K562 (cell line): ENCODE results near the gene ELMO3. TPM values are rescaled to one million over a fixed set of nuclear protein-coding genes. Genes with fewer than 3 reads are reported as not detected.

Experiments used
- ATAC-seq: fragments of 200-7000 bp; cut with Tn5 transposase; 3 replicates; pipeline ENCODE4 v1.9.1; 2020; ENCODE audit warnings: moderate library complexity
- BruUV-seq: library from RNA; stranded (reverse); fragments of 400-500 nt; replicated peaks from 2 replicates; lab custom pipeline; 2021; lab: Mats Ljungman, UMichigan
- CTCF ChIA-PET: fragments of 300-600 bp; formaldehyde crosslinking; extraction: SDS; loops from one replicate; lab custom pipeline; 2021; ENCODE audit warnings: low intra/inter-chr PET ratio; lab: Yijun Ruan, JAX
- POLR2A ChIA-PET: fragments of 300-600, 350-650 bp; sonication (Branson Sonifier 250); formaldehyde crosslinking; extraction: SDS; loops from one replicate; lab custom pipeline; 2021; ENCODE audit warnings: antibody characterized with exemption, inconsistent platforms; lab: Yijun Ruan, JAX
- DNase-seq, 4 experiments: peaks; one replicate each; pipeline versions ENCODE4 v3.0.0 to v3.0.0-alpha.2; 2011 to 2018; ENCODE audit warnings: low spot score in 3 of 4, mixed read lengths in 3 of 4; ENCODE audit errors: extremely low read depth in 1 of 4
- FAIRE-seq: peaks from 2 replicates; lab custom pipeline; 2011; peaks lifted over from hg19 to GRCh38; lab: Jason Lieb, UNC
- H2AFZ ChIP-seq: 2 replicates; pipeline ENCODE4 v1.6.0; 2011; ENCODE audit warnings: low read depth, low read length, control low read depth, inconsistent platforms
- H3K27ac ChIP-seq: fragments of 200-600 bp; 3 replicates; pipeline ENCODE4 v1.8.0; 2011; ENCODE audit warnings: low read depth, mild to moderate bottlenecking, control low read depth, inconsistent platforms, low read length, moderate library complexity, mixed read lengths; ENCODE audit errors: extremely low read depth
- H3K27me3 ChIP-seq, 2 experiments: fragments of 300-600 bp in 1 of 2; 2 replicates in 1 of 2; 3 replicates in 1 of 2; pipeline versions ENCODE4 v1.6.0 to v1.8.0; 2011; ENCODE audit warnings: inconsistent platforms in 2 of 2, low read length in 2 of 2, mild to moderate bottlenecking in 1 of 2, mixed read lengths in 1 of 2, moderate library complexity in 1 of 2; ENCODE audit not compliant: control insufficient read depth in 2 of 2, insufficient read depth in 2 of 2
- H3K36me3 ChIP-seq: fragments of 300-600 bp; 3 replicates; pipeline ENCODE4 v1.8.0; 2011; ENCODE audit warnings: mild to moderate bottlenecking, low read length, inconsistent platforms; ENCODE audit not compliant: control insufficient read depth, insufficient read depth
- H3K4me1 ChIP-seq, 2 experiments: fragments of 200-600 bp in 1 of 2; replicated peaks in 1 of 2; 2 replicates in 1 of 2; 3 replicates in 1 of 2; pipeline versions ENCODE4 v1.5.1 to v1.8.0; 2011; ENCODE audit warnings: inconsistent platforms in 2 of 2, low read length in 2 of 2, mild to moderate bottlenecking in 1 of 2, mixed read lengths in 1 of 2, moderate library complexity in 1 of 2; ENCODE audit not compliant: control insufficient read depth in 2 of 2, insufficient read depth in 2 of 2
- H3K4me2 ChIP-seq: 2 replicates; pipeline ENCODE4 v1.6.1; 2011; ENCODE audit warnings: low read length, control low read depth, inconsistent platforms, mixed read lengths; ENCODE audit not compliant: insufficient read depth
- H3K4me3 ChIP-seq: fragments of 200-600 bp; sonication (generic), shearing (Covaris generic); 2 replicates; pipeline ENCODE4 v1.5.1; 2016; ENCODE audit warnings: control low read depth, inconsistent platforms
- H3K79me2 ChIP-seq: fragments of 200-600 bp; 3 replicates; pipeline ENCODE4 v1.8.0; 2011; ENCODE audit warnings: low read length, inconsistent platforms; ENCODE audit not compliant: control insufficient read depth, insufficient read depth
- H3K9ac ChIP-seq, 2 experiments: 2 replicates each; pipeline versions ENCODE4 v1.6.0 to v1.6.1; 2011; ENCODE audit warnings: low read depth in 2 of 2, low read length in 2 of 2, control low read depth in 1 of 2, inconsistent platforms in 1 of 2, mild to moderate bottlenecking in 1 of 2, mixed read lengths in 1 of 2; ENCODE audit not compliant: insufficient read depth in 1 of 2
- H3K9me1 ChIP-seq: one replicate; pipeline ENCODE4 v1.6.0; 2011; ENCODE audit warnings: inconsistent platforms, mild to moderate bottlenecking, low read length, moderate library complexity; ENCODE audit not compliant: control insufficient read depth, insufficient read depth
- H3K9me3 ChIP-seq: replicated peaks from 2 replicates; pipeline ENCODE4 v1.5.1; 2011; ENCODE audit warnings: low read depth, low read length, inconsistent platforms; ENCODE audit not compliant: control insufficient read depth, insufficient read depth
- H4K20me1 ChIP-seq: replicated peaks from 2 replicates; pipeline ENCODE4 v1.6.1; 2011; ENCODE audit warnings: low read length, inconsistent platforms, mixed read lengths; ENCODE audit not compliant: control insufficient read depth, insufficient read depth
- GMEB1 ChIP-seq: fragments of 250-450 bp; sonication (Bioruptor Pico); IDR thresholded peaks from 2 replicates; pipeline ENCODE4 v1.4.0; 2020; ENCODE audit warnings: mild to moderate bottlenecking
- RBFOX2 ChIP-seq: fragments of 200-400 bp; formaldehyde crosslinking; IDR thresholded peaks from 2 replicates; pipeline ENCODE4 v1.6.1; 2017; ENCODE audit warnings: low read depth, mild to moderate bottlenecking, low read length, moderate library complexity
- ZNF449 ChIP-seq: fragments of 250-450 bp; sonication (Bioruptor Pico); IDR thresholded peaks from 2 replicates; pipeline ENCODE4 v1.8.0; 2022; ENCODE audit warnings: moderate library complexity, mild to moderate bottlenecking, inconsistent platforms
- WGBS: fragments of 100-300 bp; shearing (Covaris generic); methylation state at CpG from one replicate; pipeline ENCODE4 v1.1.6; 2016; ENCODE audit warnings: low coverage, mixed read lengths; ENCODE audit not compliant: insufficient coverage; ENCODE audit errors: missing lambda C conversion rate; 5-methylcytosine and 5-hydroxymethylcytosine counted together
- in situ Hi-C: fragments of 300-500 bp; cut with MboI; formaldehyde crosslinking; loops from 4 replicates; pipeline ENCODE4 v1.15.0; 2018; ENCODE audit warnings: inconsistent platforms, mixed read lengths
- intact Hi-C: fragments of 100-400 bp; cut with micrococcal nuclease; formaldehyde crosslinking; loops from 2 replicates; pipeline ENCODE4 v1.14.2; 2022
- polyA plus RNA-seq, 8 experiments: library from polyadenylated mRNA; depleted of rRNA in 4 of 8; stranded (reverse) in 5 of 8; unstranded in 3 of 8; fragments of >200 nt; fragmentation: Nextera tagmentation in 2 of 8; fragmentation: Illumina TruSeq in 1 of 8; extraction: Ambion mirVana in 2 of 8; extraction: Trizol in 1 of 8; gene quantifications; 2 replicates each; pipeline versions ENCODE4 v1.2.1 to v1.2.3, GENCODE V29; 2011 to 2014; ENCODE audit warnings: inconsistent platforms in 1 of 8, missing spikeins in 1 of 8
- total RNA-seq, 7 experiments: library from RNA; depleted of rRNA in 6 of 7; stranded (reverse); fragments of >200 nt in 6 of 7; fragmentation: Illumina TruSeq in 2 of 7; extraction: Trizol in 2 of 7; gene quantifications; 2 replicates each; pipeline versions ENCODE4 v1.2.1 to v1.2.3, GENCODE V29; 2011 to 2021; ENCODE audit warnings: low replicate concordance in 1 of 7

The ELMO3 gene
- total and polyA plus RNA-seq, 9 of the 15 experiments (the other 6 are each of a cell fraction or from before 2014, with no cell fraction given): 0.04 to 5.1 (median 1.5) TPM

GRCh38 chr16:67201411-67202345, 2.7 kb downstream of the ELMO3 start (continued):
- TF ChIP-seq ZNF449 (CRISPR knock-in tag): no peak

GRCh38 chr16:67202426-67202825, 3.5 kb downstream of the ELMO3 start:
- POLR2A ChIA-PET: interaction anchor here (1.0 to 2.2 kb wide), 2 partner anchors 19 to 21 kb away, joined by 3 to 6 read pairs; partner anchors contain the start of gene MATCAP1
- no peaks in the 10 kb centered on the region for H3K9me3 ChIP-seq
- H3K27me3 ChIP-seq: no peaks in the 10 kb centered on the region
- no peaks in the 10 kb centered on the region; the same call in 1 of the 2 replicates for H4K20me1 ChIP-seq
- no peak overlapping the region; a peak in 1 of 4 replicates for H3K9ac ChIP-seq
- WGBS: 92% methylated on average over 12 of the region's 12 CpGs
- ATAC-seq: no peak
- intact Hi-C loops (no loop called here), in situ Hi-C loops (no loop called here)
- CTCF ChIA-PET: no interaction called here
- DNase-seq: no peak
- no peak overlapping the region for H3K4me2 ChIP-seq
- peaks cover 68% of the 10 kb centered on the region; the same call in 2 of the 3 replicates for H3K36me3 ChIP-seq
- H3K27ac ChIP-seq: no peak overlapping the region
- peaks cover 2% of the 10 kb centered on the region for H3K9me1 ChIP-seq
- H2AFZ ChIP-seq: no peak overlapping the region
- no peak for FAIRE-seq
- no TSS peak for BruUV-seq
- TF ChIP-seq RBFOX2 (0 out of 2 replicates have a peak, but pooled peaks have one; percentile 3), GMEB1 (CRISPR knock-in tag) (no peak)
- H3K79me2 ChIP-seq: no peaks in the 10 kb centered on the region
- H3K4me1 ChIP-seq: peaks cover 7 to 51% of the 10 kb centered on the region in 2 experiments; a peak in 4 of 5 replicates
- no peak overlapping the region for H3K4me3 ChIP-seq
